Activated CD4-positive, alpha-beta memory T cell treated with anti-CD3 and anti-CD28 coated beads for 36 hours (primary cell): Measurements from ENCODE around the gene LRRC4C. TPM values are rescaled to one million over a fixed set of nuclear protein-coding genes. Genes with fewer than 3 reads are reported as not detected.

Source experiments
- CTCF ChIA-PET: fragments of 350-600 bp; sonication (Branson Sonifier 250); formaldehyde crosslinking; loops from one replicate; lab custom pipeline; 2021; ENCODE audit warnings: antibody characterized with exemption, inconsistent platforms; lab: Charles Lee
- POLR2A ChIA-PET: fragments of 350-600 bp; sonication (Branson Sonifier 250); formaldehyde crosslinking; loops from one replicate; lab custom pipeline; 2021; ENCODE audit warnings: antibody characterized with exemption; lab: Charles Lee
- DNase-seq: peaks from one replicate; pipeline ENCODE4 v3.0.0-alpha.2; 2020
- H3K27ac Mint-ChIP-seq: one replicate; pipeline ENCODE4 v1.8.0; 2021; ENCODE audit warnings: mixed read lengths
- H3K27me3 Mint-ChIP-seq: one replicate; pipeline ENCODE4 v1.8.0; 2021; ENCODE audit warnings: mixed read lengths
- H3K36me3 Mint-ChIP-seq: one replicate; pipeline ENCODE4 v1.8.0; 2021; ENCODE audit warnings: mixed read lengths
- H3K4me1 Mint-ChIP-seq: one replicate; pipeline ENCODE4 v1.8.0; 2021; ENCODE audit warnings: low read depth, mixed read lengths
- H3K4me3 Mint-ChIP-seq: one replicate; pipeline ENCODE4 v1.8.0; 2021; ENCODE audit warnings: mild to moderate bottlenecking, mixed read lengths
- H3K9me3 Mint-ChIP-seq: one replicate; pipeline ENCODE4 v1.8.0; 2021; ENCODE audit warnings: mixed read lengths
- intact Hi-C: fragments of 100-400 bp; cut with micrococcal nuclease; formaldehyde crosslinking; loops from one replicate; pipeline ENCODE4 v1.15.1; 2023
- total RNA-seq, 2 experiments: library from RNA; stranded (reverse); gene quantifications; one replicate each; pipeline ENCODE4 v1.2.3, GENCODE V29; 2021

LRRC4C gene
- total RNA-seq, 2 experiments from 2014 or later, result not detected

DNA sequence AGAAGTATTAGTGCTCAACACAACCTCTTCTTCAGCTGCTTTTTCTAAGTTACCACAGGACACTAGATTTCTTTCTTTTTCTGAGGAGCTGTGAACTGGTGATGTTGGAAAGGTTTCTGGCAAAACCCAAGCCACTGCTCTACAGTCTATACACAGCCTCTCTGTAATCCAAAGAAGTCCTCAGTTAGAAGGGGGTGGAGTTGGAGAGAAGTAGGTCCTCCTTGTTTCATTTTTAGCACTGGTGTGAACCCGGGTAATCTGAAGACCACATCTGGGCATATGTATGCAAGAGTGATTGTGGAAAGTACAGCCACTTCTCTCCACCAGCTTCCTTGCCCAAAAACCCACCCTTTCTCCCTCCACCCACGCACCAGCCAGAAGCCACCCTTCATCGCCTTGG, 1168.1 kb downstream of the LRRC4C start:
- intact Hi-C loops, result loop anchor here (10.0 kb wide), 2 partner anchors 917 to 1497 kb away; no protein-coding TSS in a partner anchor
- POLR2A ChIA-PET, result no interaction called here

DNA sequence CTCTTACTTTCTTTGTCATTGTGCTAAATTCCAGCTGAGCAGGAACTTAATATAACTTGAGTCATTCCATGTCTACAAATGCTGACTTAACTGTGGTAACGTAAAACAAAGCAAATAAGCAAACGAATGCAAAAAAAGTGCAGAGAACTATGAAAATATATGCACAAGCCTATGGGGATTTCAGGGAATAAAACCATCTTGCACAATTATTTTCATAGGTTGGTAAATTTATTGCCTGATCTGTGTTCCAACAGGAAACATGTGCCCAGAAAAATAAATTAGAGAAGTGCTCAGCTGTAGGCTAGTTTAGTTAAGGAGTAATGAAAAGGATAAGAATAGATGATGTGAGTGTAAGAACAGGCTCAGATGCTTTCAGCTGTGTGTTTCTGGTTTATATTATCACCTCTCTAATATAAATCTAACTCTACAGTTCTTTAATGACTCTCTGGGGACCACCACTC, 1169.3 kb downstream of the LRRC4C start:
- peaks cover 13% of the 10 kb centered on the region for H3K27me3 Mint-ChIP-seq
- H3K9me3 Mint-ChIP-seq, result peaks cover 5% of the 10 kb centered on the region
- CTCF ChIA-PET, result no interaction called here
- intact Hi-C loops, result loop anchor here (10.0 kb wide), 2 partner anchors 915 to 1495 kb away; no protein-coding TSS in a partner anchor
- H3K4me1 Mint-ChIP-seq, result peaks cover 8% of the 10 kb centered on the region
- DNase-seq, result no peak
- H3K4me3 Mint-ChIP-seq, result no peak overlapping the region
- no peak overlapping the region for H3K27ac Mint-ChIP-seq
- H3K36me3 Mint-ChIP-seq, result no peaks in the 10 kb centered on the region
- POLR2A ChIA-PET, result no interaction called here

More for the DNA sequence above, 1168.1 kb downstream of the LRRC4C start:
- no peak overlapping the region for H3K27ac Mint-ChIP-seq
- no peak for DNase-seq
- no peak overlapping the region for H3K4me3 Mint-ChIP-seq
- H3K9me3 Mint-ChIP-seq, result peaks cover 5% of the 10 kb centered on the region
- CTCF ChIA-PET, result no interaction called here
- H3K36me3 Mint-ChIP-seq, result no peaks in the 10 kb centered on the region
- peaks cover 13% of the 10 kb centered on the region for H3K27me3 Mint-ChIP-seq
- peaks cover 8% of the 10 kb centered on the region for H3K4me1 Mint-ChIP-seq

DNA sequence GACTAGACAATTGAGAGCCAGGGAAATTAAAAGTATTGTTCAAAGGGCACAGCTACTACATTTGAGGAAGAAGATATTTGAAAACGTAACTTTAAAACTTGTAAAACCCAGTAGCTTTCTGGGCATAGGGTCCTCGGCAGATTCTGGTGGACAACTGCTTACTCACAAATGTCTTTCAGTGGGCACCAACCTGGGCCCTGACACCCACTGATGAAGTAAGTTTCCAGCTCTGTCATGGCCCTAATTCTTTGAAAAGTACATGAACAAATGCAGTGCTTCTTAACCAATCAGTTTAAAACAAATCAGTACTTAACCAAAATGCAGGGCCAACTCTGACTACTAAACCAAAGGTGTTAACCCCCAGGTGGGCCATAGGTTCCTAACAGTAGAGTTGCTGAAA, 1170.1 kb downstream of the LRRC4C start:
- DNase-seq, result no peak
- CTCF ChIA-PET, result no interaction called here
- peaks cover 13% of the 10 kb centered on the region for H3K27me3 Mint-ChIP-seq
- no peak overlapping the region for H3K4me3 Mint-ChIP-seq
- intact Hi-C loops, result no loop called here
- H3K4me1 Mint-ChIP-seq, result peaks cover 8% of the 10 kb centered on the region
- peaks cover 7% of the 10 kb centered on the region for H3K9me3 Mint-ChIP-seq
- H3K27ac Mint-ChIP-seq, result no peak overlapping the region
- POLR2A ChIA-PET, result no interaction called here
- H3K36me3 Mint-ChIP-seq, result no peaks in the 10 kb centered on the region

DNA sequence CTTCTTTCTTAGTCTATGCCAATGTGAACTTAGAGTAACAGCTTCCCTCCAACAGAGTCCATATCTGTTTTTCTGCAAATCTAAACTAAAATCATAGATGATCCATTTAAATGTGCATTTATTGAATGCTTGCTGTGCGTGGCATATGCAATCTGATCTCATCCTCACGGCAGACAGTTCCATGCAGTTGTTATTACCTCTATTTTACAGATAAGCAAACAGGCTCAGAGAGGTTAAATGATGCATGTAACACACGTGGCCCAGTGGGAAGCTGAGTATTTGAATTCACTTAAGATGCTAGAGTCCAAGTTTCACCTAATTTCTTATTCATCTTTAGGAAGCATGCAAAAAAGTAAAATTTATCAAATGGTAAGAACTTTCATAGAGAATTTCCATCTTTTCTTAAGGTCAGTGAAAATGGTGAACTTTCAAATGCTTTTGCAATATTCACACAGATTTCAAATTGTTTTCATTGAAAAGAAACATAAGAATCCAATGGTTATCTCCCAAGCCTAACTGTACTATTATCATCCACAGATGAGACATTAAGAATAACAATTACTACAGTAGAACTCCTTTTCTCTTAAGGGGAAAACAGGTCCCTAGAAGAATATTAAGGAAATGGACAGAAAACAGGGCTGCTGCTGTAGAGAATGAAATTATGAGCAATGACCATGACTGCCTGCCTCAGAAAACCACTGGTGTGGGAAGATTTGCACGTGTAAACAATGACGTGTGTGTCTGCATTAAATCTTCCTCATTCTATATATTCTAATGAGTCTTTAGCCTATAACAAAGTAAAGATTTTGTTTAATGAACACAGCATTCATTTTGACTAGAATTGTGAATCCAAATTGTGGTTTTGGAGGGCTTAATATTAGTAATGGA, 1171.3 kb downstream of the LRRC4C start:
- intact Hi-C loops, result no loop called here
- no peak overlapping the region for H3K27ac Mint-ChIP-seq
- H3K4me1 Mint-ChIP-seq, result peaks cover 2% of the 10 kb centered on the region
- peaks cover 6% of the 10 kb centered on the region for H3K27me3 Mint-ChIP-seq
- ChIA-PET CTCF (no interaction called here), POLR2A (no interaction called here)
- no peak overlapping the region for H3K4me3 Mint-ChIP-seq
- H3K9me3 Mint-ChIP-seq, result peaks cover 4% of the 10 kb centered on the region
- DNase-seq, result no peak
- no peaks in the 10 kb centered on the region for H3K36me3 Mint-ChIP-seq

- no peak for DNase-seq
- H3K27ac Mint-ChIP-seq, result no peak overlapping the region
- no peaks in the 10 kb centered on the region for H3K36me3 Mint-ChIP-seq
- no peaks in the 10 kb centered on the region for H3K4me1 Mint-ChIP-seq
- intact Hi-C loops, result no loop called here
- peaks cover 7% of the 10 kb centered on the region for H3K9me3 Mint-ChIP-seq
- H3K4me3 Mint-ChIP-seq, result no peak overlapping the region
- ChIA-PET POLR2A (no interaction called here), CTCF (no interaction called here)
- H3K27me3 Mint-ChIP-seq, result no peaks in the 10 kb centered on the region
Measured at GRCh38 chr11:40286137-40286536, 1173.3 kb downstream of the LRRC4C start.

DNA sequence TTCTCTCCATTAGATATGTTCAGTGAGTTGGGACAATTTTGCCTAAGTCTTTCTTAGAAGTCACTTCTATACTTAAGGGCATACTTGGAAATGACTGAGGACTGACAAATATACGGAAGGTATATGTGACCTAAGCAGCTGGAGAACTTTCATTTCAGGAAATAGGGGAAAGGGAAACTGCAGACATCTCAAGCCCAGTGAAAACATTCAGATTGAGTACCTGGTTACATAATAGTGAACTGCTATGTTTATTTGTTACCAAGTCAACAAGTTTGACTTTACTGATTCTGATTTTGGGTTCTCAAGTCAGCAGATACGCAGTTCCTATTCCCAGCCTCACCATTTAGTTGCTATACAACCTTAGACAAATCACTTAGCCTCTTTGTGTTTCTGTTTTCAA, 1173.9 kb downstream of the LRRC4C start:
- H3K36me3 Mint-ChIP-seq, result no peaks in the 10 kb centered on the region
- peaks cover 7% of the 10 kb centered on the region for H3K9me3 Mint-ChIP-seq
- CTCF ChIA-PET, result no interaction called here
- no peak overlapping the region for H3K4me3 Mint-ChIP-seq
- H3K27me3 Mint-ChIP-seq, result no peaks in the 10 kb centered on the region
- no peaks in the 10 kb centered on the region for H3K4me1 Mint-ChIP-seq
- DNase-seq, result no peak
- no peak overlapping the region for H3K27ac Mint-ChIP-seq
- intact Hi-C loops, result no loop called here
- POLR2A ChIA-PET, result no interaction called here

DNA sequence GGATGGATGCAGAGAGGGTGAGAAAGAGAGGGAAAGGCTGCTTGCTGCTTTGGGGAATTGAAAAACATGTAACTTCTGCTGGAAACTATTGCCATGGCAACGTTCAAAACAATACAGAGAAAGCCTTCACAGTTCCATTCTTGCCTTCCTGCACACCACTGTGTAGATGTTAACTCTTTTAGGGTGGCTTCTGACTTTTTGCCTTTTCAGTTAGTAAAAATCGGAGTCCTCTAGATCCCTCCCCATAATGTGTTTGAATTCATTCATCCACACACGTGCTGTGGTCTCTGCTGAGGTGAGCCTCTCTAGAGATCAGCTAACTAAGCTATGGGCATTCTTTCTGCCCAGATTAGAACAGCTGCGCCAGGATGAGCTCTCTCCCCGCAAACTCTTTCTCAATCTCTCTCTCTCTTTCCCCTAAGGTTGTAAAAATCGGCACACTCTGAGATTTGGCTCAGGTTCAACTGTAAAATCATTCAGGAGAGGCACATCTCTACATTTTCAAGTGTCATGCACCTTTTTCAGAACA, 1178.3 kb downstream of the LRRC4C start:
- H3K4me1 Mint-ChIP-seq, result no peaks in the 10 kb centered on the region
- no peak overlapping the region for H3K4me3 Mint-ChIP-seq
- no peaks in the 10 kb centered on the region for H3K27me3 Mint-ChIP-seq
- intact Hi-C loops, result no loop called here
- no peaks in the 10 kb centered on the region for H3K36me3 Mint-ChIP-seq
- DNase-seq, result no peak
- H3K27ac Mint-ChIP-seq, result no peak overlapping the region
- ChIA-PET CTCF (interaction anchor here (1.2 kb wide), 1 partner anchor 13 kb away, joined by 4 read pairs; no protein-coding TSS in a partner anchor), POLR2A (no interaction called here)
- H3K9me3 Mint-ChIP-seq, result peaks cover 7% of the 10 kb centered on the region

DNA sequence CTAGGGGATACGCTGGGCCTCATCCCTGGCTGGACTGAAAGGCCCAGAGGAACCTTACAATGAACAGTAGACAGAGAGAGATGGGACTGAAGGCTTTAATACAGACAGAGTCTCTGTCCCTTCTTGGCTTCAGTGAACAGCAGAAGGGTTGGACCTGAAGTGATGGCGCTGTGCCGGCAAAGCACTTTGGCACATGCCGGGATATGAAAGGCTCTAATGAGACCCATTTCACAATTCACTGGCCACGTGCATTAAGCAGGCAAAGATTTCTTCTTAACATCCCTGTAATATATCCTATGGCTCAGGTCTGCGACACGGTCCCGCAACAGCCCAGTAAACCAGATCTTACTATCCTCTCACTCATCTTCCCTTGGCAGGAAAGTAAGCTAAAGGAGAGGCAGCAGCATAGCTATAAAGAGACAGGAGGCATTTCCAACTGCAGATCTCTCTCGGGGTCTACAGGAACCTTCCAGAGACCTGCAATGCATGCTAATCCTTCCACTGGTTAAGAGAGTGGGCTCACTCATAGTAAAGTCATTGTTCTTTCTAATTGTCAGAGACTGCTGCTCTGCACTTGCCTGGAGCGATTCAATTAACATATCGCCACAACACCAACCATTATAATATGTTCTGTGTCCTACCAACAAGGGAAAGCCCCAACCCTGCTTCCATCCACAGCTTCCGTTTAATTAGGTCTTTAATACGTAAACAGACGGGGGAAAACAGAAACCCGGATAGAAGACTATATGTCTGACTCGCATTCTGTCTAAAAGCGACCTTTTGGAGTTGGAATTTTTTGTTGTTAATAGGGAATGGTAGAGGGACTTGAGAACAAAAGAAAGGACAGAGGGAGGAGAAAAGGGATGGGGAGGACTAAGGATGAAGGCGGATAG, 1179.0 kb downstream of the LRRC4C start:
- no peaks in the 10 kb centered on the region for H3K4me1 Mint-ChIP-seq
- H3K9me3 Mint-ChIP-seq, result peaks cover 7% of the 10 kb centered on the region
- no peak overlapping the region for H3K27ac Mint-ChIP-seq
- no peaks in the 10 kb centered on the region for H3K27me3 Mint-ChIP-seq
- no peak for DNase-seq
- ChIA-PET CTCF (no interaction called here), POLR2A (no interaction called here)
- H3K36me3 Mint-ChIP-seq, result no peaks in the 10 kb centered on the region
- intact Hi-C loops, result no loop called here
- no peak overlapping the region for H3K4me3 Mint-ChIP-seq

DNA sequence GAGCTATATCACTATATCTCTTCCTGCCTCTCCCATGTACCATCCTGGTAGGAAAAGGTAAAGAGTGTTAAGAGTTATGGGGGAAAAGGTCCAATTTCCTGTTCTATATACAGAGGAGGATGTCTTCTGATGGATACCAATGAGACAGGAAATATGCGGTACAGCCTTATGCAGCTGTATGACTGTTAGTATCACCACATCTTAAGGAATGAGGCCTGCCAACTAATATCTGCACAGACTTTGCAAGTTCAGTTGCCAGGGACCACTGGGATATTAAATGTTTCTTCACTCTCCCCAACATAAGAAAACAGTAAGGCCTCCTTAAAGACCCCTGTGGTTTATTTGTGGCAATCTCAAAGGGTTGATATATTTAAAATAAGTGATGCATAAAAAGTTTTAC, 1182.5 kb downstream of the LRRC4C start:
- no peaks in the 10 kb centered on the region for H3K36me3 Mint-ChIP-seq
- no peaks in the 10 kb centered on the region for H3K4me1 Mint-ChIP-seq
- POLR2A ChIA-PET, result no interaction called here

DNA sequence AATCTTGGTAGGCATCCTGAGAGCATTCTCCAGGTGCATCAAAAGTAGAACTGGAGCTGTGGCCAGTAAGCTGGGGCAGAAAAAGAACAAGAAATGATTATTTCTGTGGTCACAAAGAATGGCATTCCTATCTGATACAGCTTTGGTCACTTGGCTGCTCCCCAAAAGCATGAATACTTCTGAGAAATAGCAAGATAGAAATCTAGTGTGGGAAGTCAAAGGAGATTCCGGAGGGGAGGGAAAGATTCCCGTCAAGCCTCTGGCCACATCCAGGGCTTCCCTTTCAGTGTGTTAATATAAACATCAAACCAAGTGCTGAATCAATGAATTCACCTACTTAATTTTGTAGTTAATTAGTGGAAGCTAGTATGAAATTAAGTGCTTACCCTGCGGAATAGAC, 1185.4 kb downstream of the LRRC4C start:
- no peak overlapping the region for H3K4me3 Mint-ChIP-seq
- no peaks in the 10 kb centered on the region for H3K4me1 Mint-ChIP-seq
- CTCF ChIA-PET, result interaction anchor here (0.6 kb wide), 1 partner anchor 20 kb away, joined by 3 read pairs; no protein-coding TSS in a partner anchor
- intact Hi-C loops, result no loop called here
- H3K36me3 Mint-ChIP-seq, result no peaks in the 10 kb centered on the region
- no peak overlapping the region for H3K27ac Mint-ChIP-seq
- POLR2A ChIA-PET, result no interaction called here
- peaks cover 4% of the 10 kb centered on the region for H3K9me3 Mint-ChIP-seq
- no peak for DNase-seq
- no peaks in the 10 kb centered on the region for H3K27me3 Mint-ChIP-seq

More for the DNA sequence above, 1182.5 kb downstream of the LRRC4C start:
- H3K27ac Mint-ChIP-seq, result no peak overlapping the region
- peaks cover 7% of the 10 kb centered on the region for H3K9me3 Mint-ChIP-seq
- CTCF ChIA-PET, result no interaction called here
- DNase-seq, result no peak
- no peaks in the 10 kb centered on the region for H3K27me3 Mint-ChIP-seq
- intact Hi-C loops, result no loop called here
- no peak overlapping the region for H3K4me3 Mint-ChIP-seq

DNA sequence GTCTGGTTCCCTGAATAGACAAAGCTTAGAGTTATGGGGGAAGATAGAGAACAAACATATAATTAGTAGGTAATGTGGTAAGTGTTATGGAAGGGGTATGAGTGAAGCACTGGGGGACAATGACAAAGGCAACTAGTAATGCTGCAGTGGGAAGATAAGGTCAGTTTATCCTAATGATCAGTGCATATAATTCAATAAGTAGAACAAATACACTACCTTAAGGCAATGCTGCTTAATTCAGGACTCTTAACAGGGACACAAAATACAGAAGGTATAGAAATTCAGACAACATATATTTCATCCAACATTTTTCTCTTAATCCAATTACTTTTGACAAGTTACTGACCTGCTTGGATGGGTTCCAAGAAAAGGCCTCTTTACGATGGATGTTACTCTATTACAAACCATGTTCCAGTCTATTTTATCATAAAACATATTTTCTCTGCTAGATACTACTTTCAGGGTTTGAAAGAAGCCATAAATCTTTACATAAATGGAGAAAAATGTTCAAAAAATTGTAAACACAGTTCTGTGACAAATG, 1186.2 kb downstream of the LRRC4C start:
- CTCF ChIA-PET, result no interaction called here
- peaks cover 4% of the 10 kb centered on the region for H3K9me3 Mint-ChIP-seq
- intact Hi-C loops, result no loop called here
- no peaks in the 10 kb centered on the region for H3K36me3 Mint-ChIP-seq
- POLR2A ChIA-PET, result no interaction called here
- H3K27me3 Mint-ChIP-seq, result no peaks in the 10 kb centered on the region
- H3K4me3 Mint-ChIP-seq, result no peak overlapping the region
- no peak overlapping the region for H3K27ac Mint-ChIP-seq
- DNase-seq, result no peak
- no peaks in the 10 kb centered on the region for H3K4me1 Mint-ChIP-seq

GRCh38 chr11:40271361-40271760, 1188.1 kb downstream of the LRRC4C start:
- H3K4me3 Mint-ChIP-seq, result no peak overlapping the region
- CTCF ChIA-PET, result no interaction called here
- no peaks in the 10 kb centered on the region for H3K27me3 Mint-ChIP-seq
- peaks cover 2% of the 10 kb centered on the region for H3K9me3 Mint-ChIP-seq
- no peaks in the 10 kb centered on the region for H3K4me1 Mint-ChIP-seq
- H3K27ac Mint-ChIP-seq, result no peak overlapping the region
- DNase-seq, result no peak
- no peaks in the 10 kb centered on the region for H3K36me3 Mint-ChIP-seq
- POLR2A ChIA-PET, result no interaction called here
- intact Hi-C loops, result no loop called here
